Measurements from ENCODE around the gene CHRNB4.

CHRNB4 gene

GRCh38 chr15:78620021-78620526 lies 20.9 kb downstream of the CHRNB4 start (continued):
- TF ChIP-seq ZBTB48 (tag by site-specific recombination; IDR thresholded peaks at IDR 0.05) (peak; percentile 57), ZNF548 (tag by site-specific recombination; IDR thresholded peaks at IDR 0.05) (no peak), ZBTB11 (tag by site-specific recombination; conservative IDR thresholded peaks at IDR 0.05; ENCODE audit: low read depth) (0 out of 2 replicates have a peak, but pooled peaks have one; percentile 16), ZNF580 (tag by site-specific recombination; IDR thresholded peaks at IDR 0.05) (no peak), ZNF184 (tag by site-specific recombination; IDR thresholded peaks at IDR 0.05) (no peak), CTCF (tag by site-specific recombination; IDR thresholded peaks at IDR 0.05) (peak; percentile 96), PRDM10 (tag by site-specific recombination; IDR thresholded peaks at IDR 0.05) (peak; percentile 54; the same call in 1 of the 2 replicates), ZNF335 (tag by site-specific recombination; conservative IDR thresholded peaks at IDR 0.05) (peak; percentile 82), ZNF157 (tag by site-specific recombination; IDR thresholded peaks at IDR 0.05) (no peak), ZNF16 (tag by site-specific recombination; IDR thresholded peaks at IDR 0.05; ENCODE audit: low read depth) (no peak), ZNF433 (tag by site-specific recombination; IDR thresholded peaks at IDR 0.05; ENCODE audit: low read depth) (no peak), ZNF302 (tag by site-specific recombination; IDR thresholded peaks at IDR 0.05; ENCODE audit: low read depth) (no peak), ZNF37A (tag by site-specific recombination; IDR thresholded peaks at IDR 0.05) (no peak), ZNF362 (tag by site-specific recombination; IDR thresholded peaks at IDR 0.05) (no peak), ZFP41 (tag by site-specific recombination; IDR thresholded peaks at IDR 0.05; ENCODE audit: borderline replicate concordance) (no peak), GLIS1 (tag by site-specific recombination; IDR thresholded peaks at IDR 0.05) (peak; percentile 43), ZNF514 (tag by site-specific recombination; IDR thresholded peaks at IDR 0.05) (no peak), ZNF473 (tag by site-specific recombination; IDR thresholded peaks at IDR 0.05) (no peak), ZNF214 (tag by site-specific recombination; IDR thresholded peaks at IDR 0.05; ENCODE audit: borderline replicate concordance) (no peak), ZNF791 (tag by site-specific recombination; IDR thresholded peaks at IDR 0.05) (no peak), GLI2 (tag by site-specific recombination; IDR thresholded peaks at IDR 0.05; ENCODE audit: borderline replicate concordance, low read depth) (no peak), GFI1B (tag by site-specific recombination; IDR thresholded peaks at IDR 0.05) (no peak), ZBTB21 (tag by site-specific recombination; IDR thresholded peaks at IDR 0.05) (no peak), HOXD13 (CRISPR knock-in tag; IDR thresholded peaks at IDR 0.05; ENCODE audit: borderline replicate concordance) (no peak), ZNF10 (tag by site-specific recombination; IDR thresholded peaks at IDR 0.05) (no peak), KLF8 (tag by site-specific recombination; IDR thresholded peaks at IDR 0.05) (0 out of 2 replicates have a peak, but pooled peaks have one; percentile 14), TCF7L2 (IDR thresholded peaks at IDR 0.05; ENCODE audit: borderline replicate concordance, low read depth, low read length) (no peak), OVOL3 (tag by site-specific recombination; IDR thresholded peaks at IDR 0.05) (no peak), ZNF341 (tag by site-specific recombination; IDR thresholded peaks at IDR 0.05; ENCODE audit: low read depth) (peak; percentile 12; the same call in 1 of the 2 replicates), ZNF561 (tag by site-specific recombination; IDR thresholded peaks at IDR 0.05; ENCODE audit: borderline replicate concordance) (peak; percentile 58; the same call in 1 of the 2 replicates)

Data from HEK293 (cell line).